Keratinocyte (primary cell): Measurements from ENCODE around the gene SEL1L. TPM values are rescaled to one million over a fixed set of nuclear protein-coding genes. Genes with fewer than 3 reads are reported as not detected.

Experiments used
- DNase-seq: peaks from one replicate; pipeline ENCODE4 v3.0.0-alpha.2; 2011; ENCODE audit warnings: low read depth, missing footprints, low spot score
- FAIRE-seq: peaks from 2 replicates; lab custom pipeline; 2011; peaks lifted over from hg19 to GRCh38; lab: Jason Lieb, UNC
- H2AFZ ChIP-seq: 2 replicates; pipeline ENCODE4 v1.6.0; 2012; ENCODE audit warnings: low read length, control low read depth, inconsistent platforms; ENCODE audit not compliant: control insufficient read depth
- H3K27ac ChIP-seq: 2 replicates; pipeline ENCODE4 v1.5.1; 2011; ENCODE audit warnings: low read length; ENCODE audit not compliant: control insufficient read depth, insufficient read depth
- H3K27me3 ChIP-seq: 3 replicates; pipeline ENCODE4 v1.6.0; 2011; ENCODE audit warnings: low read length; ENCODE audit not compliant: control insufficient read depth, insufficient read depth; ENCODE audit errors: extremely low read depth
- H3K36me3 ChIP-seq, 2 experiments: 2 replicates in 1 of 2; 3 replicates in 1 of 2; pipeline ENCODE4 v1.5.1; 2011; ENCODE audit warnings: low read length in 2 of 2, mild to moderate bottlenecking in 1 of 2; ENCODE audit not compliant: control insufficient read depth in 2 of 2, insufficient read depth in 2 of 2; ENCODE audit errors: extremely low read depth in 1 of 2
- H3K4me1 ChIP-seq: 3 replicates; pipeline ENCODE4 v1.5.1; 2011; ENCODE audit warnings: low read length; ENCODE audit not compliant: control insufficient read depth, insufficient read depth; ENCODE audit errors: extremely low read depth
- H3K4me2 ChIP-seq: 3 replicates; pipeline ENCODE4 v1.6.0; 2011; ENCODE audit warnings: low read depth, low read length; ENCODE audit not compliant: control insufficient read depth, insufficient read depth; ENCODE audit errors: extremely low read depth
- H3K4me3 ChIP-seq, 3 experiments: fragments of 200-600 bp in 1 of 3; sonication (generic) in 1 of 3; 2 replicates in 2 of 3; 3 replicates in 1 of 3; pipeline ENCODE4 v1.5.1; 2011 to 2016; ENCODE audit warnings: low read length in 3 of 3, mild to moderate bottlenecking in 3 of 3, control low read depth in 2 of 3, inconsistent platforms in 1 of 3, low read depth in 1 of 3, mixed read lengths in 1 of 3, mixed run types in 1 of 3, moderate library complexity in 1 of 3; ENCODE audit not compliant: control insufficient read depth in 2 of 3, insufficient read depth in 2 of 3; ENCODE audit errors: extremely low read depth in 1 of 3
- H3K79me2 ChIP-seq: 2 replicates; pipeline ENCODE4 v1.6.0; 2012; ENCODE audit warnings: low read length; ENCODE audit not compliant: control insufficient read depth, insufficient read depth
- H3K9ac ChIP-seq: 3 replicates; pipeline ENCODE4 v1.6.0; 2011; ENCODE audit warnings: low read length; ENCODE audit not compliant: control insufficient read depth, insufficient read depth; ENCODE audit errors: extremely low read depth
- H3K9me1 ChIP-seq: 3 replicates; pipeline ENCODE4 v1.6.0; 2011; ENCODE audit warnings: low read length; ENCODE audit not compliant: control insufficient read depth, insufficient read depth; ENCODE audit errors: extremely low read depth
- H3K9me3 ChIP-seq: 2 replicates; pipeline ENCODE4 v1.5.1; 2012; ENCODE audit warnings: low read depth, low read length; ENCODE audit not compliant: control insufficient read depth
- H4K20me1 ChIP-seq: 3 replicates; pipeline ENCODE4 v1.6.0; 2011; ENCODE audit warnings: low read length; ENCODE audit not compliant: control insufficient read depth, insufficient read depth; ENCODE audit errors: extremely low read depth
- CTCF ChIP-seq, 3 experiments: IDR thresholded peaks in 1 of 3; conservative IDR thresholded peaks in 1 of 3; optimal IDR thresholded peaks in 1 of 3; 2 replicates in 2 of 3; 3 replicates in 1 of 3; pipeline versions ENCODE3 to v1.5.1; 2011; ENCODE audit warnings: low read length in 3 of 3, mild to moderate bottlenecking in 3 of 3, moderate library complexity in 2 of 3, control low read depth in 1 of 3, inconsistent platforms in 1 of 3; ENCODE audit not compliant: insufficient read depth in 2 of 3; ENCODE audit errors: extremely low read depth in 1 of 3
- EZH2 ChIP-seq: IDR thresholded peaks from one replicate; pipeline ENCODE4 v1.6.1; 2012; ENCODE audit warnings: inconsistent platforms, mild to moderate bottlenecking, low read length, moderate library complexity
- dilution Hi-C: fragments of 300-500 bp; cut with MboI; formaldehyde crosslinking; loops from one replicate; pipeline ENCODE4 v1.7.0; 2020; ENCODE audit warnings: low sequenced_read_pairs; ENCODE audit not compliant: extremely low pct_ligation_motif_present
- polyA plus RNA-seq, 5 experiments: library from polyadenylated mRNA; depleted of rRNA in 3 of 5; stranded (reverse) in 3 of 5; stranded (forward) in 1 of 5; unstranded in 1 of 5; fragments of >200 nt; gene quantifications; 1 replicate in 1 of 5; 2 replicates in 3 of 5; 3 replicates in 1 of 5; pipeline versions ENCODE4 v1.2.1 to v1.2.3, GENCODE V29; 2011 to 2012; ENCODE audit warnings: missing spikeins in 2 of 5, low read depth in 1 of 5, low replicate concordance in 1 of 5

Gene SEL1L
- polyA plus RNA-seq, 1 donor (not counting 4 experiments of a cell fraction or from before 2014, with no cell fraction given), result 19.7 TPM

DNA sequence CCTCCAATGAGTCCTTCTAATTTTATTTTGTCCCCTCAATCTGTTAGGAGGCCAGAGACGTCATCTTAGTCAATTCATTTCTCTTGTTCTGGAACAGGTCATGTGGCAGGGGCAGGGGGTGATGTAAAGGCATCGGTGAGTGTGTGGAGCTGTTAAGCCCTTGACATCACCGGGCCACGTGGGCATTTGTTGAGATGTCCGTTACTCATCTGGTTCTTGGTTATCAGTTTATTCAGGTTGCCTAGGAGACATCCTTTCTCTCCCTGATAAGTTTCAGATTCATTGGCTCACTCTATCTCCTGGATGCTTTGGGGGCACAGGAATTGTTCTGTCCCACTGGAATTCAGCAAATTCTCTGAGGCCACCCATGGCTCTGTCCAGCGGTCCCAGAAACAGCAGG is 33.6 kb upstream of the SEL1L start:
- H3K9ac ChIP-seq, result no peak overlapping the region
- no peak overlapping the region for H3K4me3 ChIP-seq
- FAIRE-seq (no peak), DNase-seq (no peak)
- no peaks in the 10 kb centered on the region for H3K9me1 ChIP-seq
- H2AFZ ChIP-seq, result no peak overlapping the region
- H3K79me2 ChIP-seq, result no peaks in the 10 kb centered on the region
- no peak overlapping the region for H3K4me2 ChIP-seq
- H3K27ac ChIP-seq, result no peak overlapping the region
- H3K36me3 ChIP-seq, result no peaks in the 10 kb centered on the region
- no peak for TF ChIP-seq EZH2
- no peak for TF ChIP-seq CTCF (optimal IDR thresholded peaks at IDR 0.05 in 1 of 3, IDR thresholded peaks at IDR 0.05 in 1 of 3, conservative IDR thresholded peaks at IDR 0.05 in 1 of 3; ENCODE audit: extremely low read depth in 1 of 3, insufficient read depth in 2 of 3, low read length in 3 of 3)
- H3K27me3 ChIP-seq, result no peaks in the 10 kb centered on the region
- H4K20me1 ChIP-seq, result no peaks in the 10 kb centered on the region
- H3K4me1 ChIP-seq, result no peaks in the 10 kb centered on the region
- dilution Hi-C loops, result no loop called here
- H3K9me3 ChIP-seq, result no peaks in the 10 kb centered on the region

GRCh38 chr14:81565441-81566290 is 32.0 kb upstream of the SEL1L start:
- no peaks in the 10 kb centered on the region for H3K36me3 ChIP-seq
- H3K27me3 ChIP-seq, result no peaks in the 10 kb centered on the region
- peaks cover 3% of the 10 kb centered on the region for H3K4me1 ChIP-seq
- H3K9me1 ChIP-seq, result no peaks in the 10 kb centered on the region
- FAIRE-seq (peak; percentile 57), DNase-seq (no peak)
- H3K9me3 ChIP-seq, result no peaks in the 10 kb centered on the region
- no peak for TF ChIP-seq EZH2
- TF ChIP-seq CTCF (optimal IDR thresholded peaks at IDR 0.05 in 1 of 3, IDR thresholded peaks at IDR 0.05 in 1 of 3, conservative IDR thresholded peaks at IDR 0.05 in 1 of 3; ENCODE audit: extremely low read depth in 1 of 3, insufficient read depth in 2 of 3, low read length in 3 of 3), result peak; percentile 45 to 73 (median 46)
- dilution Hi-C loops, result no loop called here
- H3K4me3 ChIP-seq, result no peak overlapping the region
- no peaks in the 10 kb centered on the region for H4K20me1 ChIP-seq
- no peak overlapping the region for H2AFZ ChIP-seq
- H3K79me2 ChIP-seq, result no peaks in the 10 kb centered on the region
- no peak overlapping the region for H3K27ac ChIP-seq
- no peak overlapping the region for H3K9ac ChIP-seq
- no peak overlapping the region for H3K4me2 ChIP-seq
